Measurements from ENCODE around the gene TRIM66. TPM values are rescaled to one million over a fixed set of nuclear protein-coding genes. Genes with fewer than 3 reads are reported as not detected.

The TRIM66 gene
- total and polyA plus RNA-seq, 9 of the 15 experiments (the other 6 are each of a cell fraction or from before 2014, with no cell fraction given): 1.1 to 7.3 (median 4.9) TPM

DNA sequence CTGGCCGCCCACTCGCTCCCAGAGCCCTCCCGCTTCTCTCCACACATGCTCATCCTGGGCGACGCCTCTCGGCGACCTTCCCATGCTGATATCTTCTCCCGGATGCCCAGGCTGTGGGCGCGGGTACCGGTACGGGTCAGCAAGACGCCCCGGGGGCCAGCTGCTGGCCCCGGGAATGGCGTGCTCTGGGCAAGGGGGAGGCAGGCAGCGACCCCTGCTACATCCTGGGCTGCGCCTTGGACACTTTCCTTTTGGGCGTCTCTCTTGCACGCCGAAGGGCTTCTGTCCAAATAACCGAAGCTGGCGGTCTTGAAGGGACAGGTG is 48.2 kb upstream of the TRIM66 start:
- no peak for DNase-seq (ENCODE audit: extremely low read depth in 1 of 4, low spot score in 3 of 4)
- peak overlapping the region; percentile 27; the same call in 1 of the 2 replicates for H2AFZ ChIP-seq (ENCODE audit: low read depth, low read length)
- no peak for FAIRE-seq
- WGBS (ENCODE audit: insufficient coverage, low coverage, missing lambda C conversion rate): 2% methylated on average over 18 of the region's 23 CpGs
- intact Hi-C loops (cut with micrococcal nuclease) (loop anchor here (1.0 to 10.0 kb wide), 2 partner anchors 42 to 126 kb away; no protein-coding TSS in a partner anchor), in situ Hi-C loops (cut with MboI) (no loop called here)
- CTCF ChIA-PET (ENCODE audit: low intra/inter-chr PET ratio): interaction anchor here (0.6 to 1.2 kb wide), 2 partner anchors 126 to 373 kb away, joined by 3 read pairs; no protein-coding TSS in a partner anchor
- H3K79me2 ChIP-seq (ENCODE audit: control insufficient read depth, insufficient read depth, low read length): no peaks in the 10 kb centered on the region
- BruUV-seq (replicated peaks): no TSS peak
- ATAC-seq: peak; percentile 28
- peak overlapping the region in 1 of 2 experiments; percentile 55; a peak in 1 of 4 replicates for H3K9ac ChIP-seq (ENCODE audit: insufficient read depth in 1 of 2, low read depth in 2 of 2, low read length in 2 of 2)
- POLR2A ChIA-PET: no interaction called here
- H4K20me1 ChIP-seq (replicated peaks; ENCODE audit: control insufficient read depth, insufficient read depth, low read length): no peaks in the 10 kb centered on the region
- no peak overlapping the region for H3K4me3 ChIP-seq
- no peaks in the 10 kb centered on the region for H3K9me1 ChIP-seq (ENCODE audit: control insufficient read depth, insufficient read depth, low read length)
- peaks cover 6 to 31% of the 10 kb centered on the region in 2 experiments; a peak in 4 of 5 replicates for H3K27me3 ChIP-seq (ENCODE audit: control insufficient read depth in 2 of 2, insufficient read depth in 2 of 2, low read length in 2 of 2)
- H3K9me3 ChIP-seq (replicated peaks; ENCODE audit: control insufficient read depth, insufficient read depth, low read depth, low read length): no peaks in the 10 kb centered on the region
- H3K4me1 ChIP-seq (replicated peaks in 1 of 2; ENCODE audit: control insufficient read depth in 2 of 2, insufficient read depth in 2 of 2, low read length in 2 of 2): peaks cover 7 to 10% of the 10 kb centered on the region in 2 experiments; a peak in 4 of 5 replicates
- no peak overlapping the region for H3K27ac ChIP-seq (ENCODE audit: extremely low read depth, low read depth, low read length)
- H3K4me2 ChIP-seq (ENCODE audit: insufficient read depth, low read length): no peak overlapping the region
- H3K36me3 ChIP-seq (ENCODE audit: control insufficient read depth, insufficient read depth, low read length): no peaks in the 10 kb centered on the region
- TF ChIP-seq, protein P1, sequence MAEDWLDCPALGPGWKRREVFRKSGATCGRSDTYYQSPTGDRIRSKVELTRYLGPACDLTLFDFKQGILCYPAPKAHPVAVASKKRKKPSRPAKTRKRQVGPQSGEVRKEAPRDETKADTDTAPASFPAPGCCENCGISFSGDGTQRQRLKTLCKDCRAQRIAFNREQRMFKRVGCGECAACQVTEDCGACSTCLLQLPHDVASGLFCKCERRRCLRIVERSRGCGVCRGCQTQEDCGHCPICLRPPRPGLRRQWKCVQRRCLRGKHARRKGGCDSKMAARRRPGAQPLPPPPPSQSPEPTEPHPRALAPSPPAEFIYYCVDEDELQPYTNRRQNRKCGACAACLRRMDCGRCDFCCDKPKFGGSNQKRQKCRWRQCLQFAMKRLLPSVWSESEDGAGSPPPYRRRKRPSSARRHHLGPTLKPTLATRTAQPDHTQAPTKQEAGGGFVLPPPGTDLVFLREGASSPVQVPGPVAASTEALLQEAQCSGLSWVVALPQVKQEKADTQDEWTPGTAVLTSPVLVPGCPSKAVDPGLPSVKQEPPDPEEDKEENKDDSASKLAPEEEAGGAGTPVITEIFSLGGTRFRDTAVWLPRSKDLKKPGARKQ (CRISPR knock-in tag; IDR thresholded peaks at IDR 0.05): no peak
- TF ChIP-seq STAT5B (CRISPR knock-in tag; IDR thresholded peaks at IDR 0.05) (no peak), FOXP4 (CRISPR knock-in tag; IDR thresholded peaks at IDR 0.05; ENCODE audit: borderline replicate concordance) (no peak), TSC22D4 (tag; IDR thresholded peaks at IDR 0.05) (no peak), E2F6 (IDR thresholded peaks at IDR 0.05; ENCODE audit: borderline replicate concordance in 1 of 2, extremely low read depth in 1 of 2, insufficient read depth in 1 of 2, insufficient read length in 1 of 2, low read depth in 1 of 2, low read length in 1 of 2, poor library complexity in 1 of 2, severe bottlenecking in 1 of 2) (peak in 1 of 2 experiments; percentile 51), ZNF263 (CRISPR knock-in tag; IDR thresholded peaks at IDR 0.05; ENCODE audit: borderline replicate concordance) (peak; percentile 4; the same call in 1 of the 2 replicates), L3MBTL2 (IDR thresholded peaks at IDR 0.05) (peak; percentile 64), CTCF (IDR thresholded peaks at IDR 0.05 in 2 of 3, conservative IDR thresholded peaks at IDR 0.05 in 1 of 3; ENCODE audit: insufficient read depth in 2 of 3, low read depth in 1 of 3, low read length in 3 of 3) (no peak)
- TF ChIP-seq, protein P2, sequence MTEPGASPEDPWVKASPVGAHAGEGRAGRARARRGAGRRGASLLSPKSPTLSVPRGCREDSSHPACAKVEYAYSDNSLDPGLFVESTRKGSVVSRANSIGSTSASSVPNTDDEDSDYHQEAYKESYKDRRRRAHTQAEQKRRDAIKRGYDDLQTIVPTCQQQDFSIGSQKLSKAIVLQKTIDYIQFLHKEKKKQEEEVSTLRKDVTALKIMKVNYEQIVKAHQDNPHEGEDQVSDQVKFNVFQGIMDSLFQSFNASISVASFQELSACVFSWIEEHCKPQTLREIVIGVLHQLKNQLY (CRISPR knock-in tag; conservative IDR thresholded peaks at IDR 0.05): no peak

Data from K562 (cell line).